Skin of body (tissue), 2 donors: ENCODE measurements around the gene PCDH18. TPM values are rescaled to one million over a fixed set of nuclear protein-coding genes. Genes with fewer than 3 reads are reported as not detected.
A peak's percentile ranks its signal among the peaks of the same experiment; 100 is the strongest.
"Not testable (repeated sequence)": the region's sequence is repeated elsewhere in the genome, so short reads cannot be mapped to it uniquely, and the experiment has no call there.

Experiments used
- DNase-seq: peaks from one replicate; lab custom pipeline; 2025; lab: John Stamatoyannopoulos, UW
- total RNA-seq: library from RNA; depleted of rRNA; stranded (reverse); fragments of >200 nt; gene quantifications from one replicate; pipeline ENCODE4 v1.2.3, GENCODE V29; 2014

Gene PCDH18
- total RNA-seq, 1 donor from 2014 or later: 118 TPM

DNA sequence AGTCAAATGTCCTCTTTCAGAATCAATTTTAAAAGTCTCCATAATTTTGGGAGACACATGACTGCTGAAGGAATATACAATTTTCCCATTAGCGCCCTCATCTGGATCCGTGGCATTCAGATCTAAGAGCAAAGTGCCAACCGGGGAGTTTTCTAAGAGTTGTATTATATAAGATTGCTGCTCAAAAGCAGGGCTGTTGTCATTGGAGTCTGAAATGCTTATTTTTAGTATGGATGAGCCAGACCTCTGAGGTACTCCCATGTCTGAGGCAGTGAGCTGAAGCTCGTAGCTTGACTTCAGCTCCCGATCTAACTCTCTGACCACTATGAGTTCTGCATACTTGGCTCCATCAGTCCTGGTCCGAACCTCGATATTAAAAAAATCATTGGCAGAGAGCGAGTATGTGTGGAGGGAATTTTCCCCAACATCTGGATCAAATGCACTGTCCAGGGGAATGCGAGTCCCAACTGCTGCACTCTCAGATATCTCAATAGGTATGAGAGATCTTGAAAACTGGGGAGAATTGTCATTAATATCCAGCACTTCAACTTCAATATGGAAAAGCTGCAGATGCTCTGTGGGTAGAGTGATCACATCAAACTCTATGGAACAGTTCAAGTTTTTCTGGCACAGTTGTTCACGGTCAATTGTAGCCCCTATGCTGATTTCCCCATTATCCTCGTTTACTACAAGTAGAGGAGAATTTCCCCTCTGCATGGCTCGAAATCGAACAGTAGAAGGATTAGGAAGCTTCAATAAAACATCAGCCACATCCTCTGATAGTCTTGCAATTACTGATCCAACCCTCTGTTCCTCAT is 917 bp downstream of the PCDH18 start:
- peak; percentile 67 for DNase-seq

GRCh38 chr4:137530176-137530575 is 2.1 kb downstream of the PCDH18 start:
- DNase-seq: no peak

- no peak for DNase-seq
Measured at GRCh38 chr4:137529432-137529831, 2.9 kb downstream of the PCDH18 start.

DNA sequence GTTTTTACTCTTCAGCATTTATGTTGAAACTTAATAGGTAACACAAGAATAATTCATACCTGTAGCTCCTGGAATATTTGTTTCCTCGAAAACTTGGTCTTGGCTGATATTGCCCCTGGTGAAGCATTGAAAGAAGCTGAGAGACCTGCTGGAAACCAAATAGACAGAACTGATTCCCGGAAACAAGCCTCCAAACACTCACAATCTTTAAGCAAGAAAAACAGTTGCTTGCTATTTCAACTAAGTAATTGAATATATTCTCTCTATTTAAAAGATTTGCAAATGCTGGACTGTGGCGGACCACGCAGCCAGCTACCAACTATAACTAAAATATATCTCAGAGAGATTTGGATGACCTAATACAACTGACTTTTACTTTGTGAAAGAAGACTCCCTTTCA is 3.6 kb downstream of the PCDH18 start:
- peak; percentile 10 for DNase-seq

GRCh38 chr4:137526681-137527080 is 5.6 kb downstream of the PCDH18 start:
- DNase-seq: peak; percentile 41

DNA sequence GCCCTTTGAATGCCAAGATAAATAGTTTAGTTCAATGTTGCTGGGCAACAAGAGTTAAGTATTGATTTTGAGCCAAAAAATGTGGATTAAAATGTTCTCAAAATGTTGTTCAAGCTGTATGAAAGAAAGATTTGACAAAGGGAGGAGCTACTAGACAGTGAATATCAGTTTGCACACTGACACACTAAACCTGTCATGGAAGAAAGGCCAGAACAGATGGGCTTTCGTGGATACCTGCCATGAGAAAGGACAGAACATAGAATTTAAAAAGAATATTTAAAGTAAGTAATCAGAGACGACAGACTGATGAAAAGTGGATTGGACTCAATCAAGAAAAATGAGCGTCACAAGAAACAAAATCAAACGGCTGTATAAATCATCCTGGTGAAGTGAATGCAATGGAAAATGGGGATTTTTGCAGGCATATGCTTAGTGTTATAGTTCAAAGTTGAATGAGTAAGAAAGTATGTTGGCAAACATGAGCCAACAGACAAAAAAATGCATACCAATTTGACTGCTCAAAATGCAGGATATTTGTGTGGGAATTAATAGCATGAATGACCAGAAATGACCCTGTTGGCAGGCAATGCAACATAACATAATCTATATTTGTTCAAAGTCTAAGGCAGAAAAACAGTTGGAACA is 7.4 kb downstream of the PCDH18 start:
- DNase-seq: peak; percentile 88

DNA sequence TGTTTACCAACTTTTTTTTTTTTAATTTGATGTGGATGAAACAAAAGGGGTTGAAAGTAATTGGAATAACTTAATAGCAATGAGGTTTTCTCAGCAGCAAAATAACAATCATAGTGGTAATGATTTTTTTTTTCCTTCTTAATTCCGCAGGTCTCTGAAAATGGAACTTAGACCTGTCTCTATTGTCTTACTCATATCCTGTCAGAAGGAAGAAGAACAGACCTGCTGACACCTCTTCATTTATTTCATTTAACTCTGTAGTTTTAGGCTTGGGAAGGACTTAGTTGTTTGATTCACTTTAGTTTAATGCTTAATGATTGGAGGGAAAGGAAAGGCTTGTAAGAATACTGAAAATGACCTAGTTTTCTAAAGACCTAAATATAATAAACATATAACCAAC is 9.0 kb downstream of the PCDH18 start:
- DNase-seq: no peak

GRCh38 chr4:137521053-137521452 is 11.2 kb downstream of the PCDH18 start:
- no peak for DNase-seq

DNA sequence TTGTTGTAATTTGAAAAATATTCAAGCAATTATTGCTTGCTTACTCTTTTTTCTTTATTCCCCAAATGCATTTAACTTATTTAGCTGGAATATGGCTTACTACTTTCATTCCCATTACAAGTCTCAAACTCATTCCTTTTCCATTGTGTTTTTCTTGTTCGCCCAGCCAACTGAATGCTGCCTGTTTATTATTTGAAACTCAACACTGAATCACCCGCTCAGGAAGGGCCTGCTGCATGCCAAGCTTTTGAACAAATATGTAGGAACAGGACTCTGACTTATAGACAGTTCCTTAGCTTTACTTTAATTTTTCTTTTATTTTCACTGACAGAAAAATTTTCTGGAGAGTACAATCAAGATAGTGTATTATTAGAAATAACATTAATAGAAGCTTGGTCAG is 12.9 kb downstream of the PCDH18 start:
- no peak for DNase-seq

GRCh38 chr4:137517323-137517722 is 15.0 kb downstream of the PCDH18 start:
- DNase-seq: not testable (repeated sequence)

DNA sequence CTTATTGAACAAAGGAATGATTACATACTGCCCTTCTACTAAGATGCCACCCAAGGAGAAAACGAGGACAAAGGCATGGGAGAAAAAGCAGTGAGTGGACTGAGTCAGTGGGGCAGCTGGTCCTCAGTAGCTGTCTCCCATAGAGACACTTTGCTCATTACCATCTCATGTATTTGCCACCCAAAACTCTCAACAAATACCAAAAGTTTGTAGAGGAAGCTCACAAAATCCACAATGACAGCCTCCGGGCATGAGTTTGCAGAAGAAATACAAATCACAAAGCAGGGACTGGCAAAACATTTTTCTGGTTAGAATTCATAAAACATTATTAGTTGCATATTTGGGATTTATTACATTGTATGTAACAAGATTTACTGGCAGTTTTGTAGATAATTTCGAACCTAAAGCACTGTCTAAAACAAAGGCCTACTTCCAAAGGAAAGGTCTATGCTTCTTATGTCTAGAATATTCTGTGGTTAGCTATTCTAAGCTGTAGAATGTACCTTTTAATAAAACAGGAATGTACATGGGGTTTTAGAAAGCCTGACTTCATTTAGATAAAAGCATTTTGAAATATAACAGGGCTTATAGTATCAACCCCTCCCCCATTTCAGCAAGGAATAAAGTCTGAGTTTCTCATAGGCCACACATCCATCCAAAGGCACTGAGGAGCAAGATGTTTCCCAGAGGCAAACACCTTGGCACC is 17.7 kb downstream of the PCDH18 start:
- DNase-seq: no peak

- DNase-seq: peak; percentile 81
Measured at GRCh38 chr4:137510557-137511265, 21.6 kb downstream of the PCDH18 start.

- DNase-seq: no peak
Measured at GRCh38 chr4:137509855-137510282, 22.4 kb downstream of the PCDH18 start.

GRCh38 chr4:137502339-137503129 is 29.8 kb downstream of the PCDH18 start:
- no peak for DNase-seq

DNA sequence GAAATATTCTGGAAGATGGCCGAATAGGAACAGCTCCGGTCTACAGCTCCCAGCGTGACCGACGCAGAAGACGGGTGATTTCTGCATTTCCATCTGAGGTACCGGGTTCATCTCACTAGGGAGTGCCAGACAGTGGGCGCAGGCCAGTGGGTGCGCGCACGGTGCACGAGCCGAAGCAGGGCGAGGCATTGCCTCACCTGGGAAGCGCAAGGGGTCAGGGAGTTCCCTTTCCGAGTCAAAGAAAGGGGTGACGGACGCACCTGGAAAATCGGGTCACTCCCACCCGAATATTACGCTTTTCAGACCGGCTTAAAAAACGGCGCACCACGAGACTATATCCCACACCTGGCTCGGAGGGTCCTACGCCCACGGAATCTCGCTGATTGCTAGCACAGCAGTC is 36.0 kb downstream of the PCDH18 start:
- not testable (repeated sequence) for DNase-seq

DNA sequence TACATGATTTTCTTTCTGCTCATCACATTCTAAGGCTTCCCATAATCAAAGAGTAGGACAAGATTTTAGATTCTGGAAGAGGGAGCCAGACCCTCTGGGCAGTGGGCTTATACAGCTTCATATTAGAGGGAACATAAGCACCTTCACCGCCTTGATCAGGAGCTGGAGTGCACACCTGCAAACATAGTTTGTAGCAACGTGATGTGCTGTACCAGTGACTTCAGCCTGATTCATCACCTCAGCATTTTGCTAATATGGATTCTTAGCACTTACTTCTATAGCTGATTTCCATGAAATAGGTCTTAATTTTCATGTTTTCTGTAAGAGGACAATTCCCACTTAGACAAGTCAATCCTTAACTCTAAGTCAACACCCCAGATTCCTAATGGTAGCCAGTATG is 36.7 kb downstream of the PCDH18 start:
- no peak for DNase-seq

DNA sequence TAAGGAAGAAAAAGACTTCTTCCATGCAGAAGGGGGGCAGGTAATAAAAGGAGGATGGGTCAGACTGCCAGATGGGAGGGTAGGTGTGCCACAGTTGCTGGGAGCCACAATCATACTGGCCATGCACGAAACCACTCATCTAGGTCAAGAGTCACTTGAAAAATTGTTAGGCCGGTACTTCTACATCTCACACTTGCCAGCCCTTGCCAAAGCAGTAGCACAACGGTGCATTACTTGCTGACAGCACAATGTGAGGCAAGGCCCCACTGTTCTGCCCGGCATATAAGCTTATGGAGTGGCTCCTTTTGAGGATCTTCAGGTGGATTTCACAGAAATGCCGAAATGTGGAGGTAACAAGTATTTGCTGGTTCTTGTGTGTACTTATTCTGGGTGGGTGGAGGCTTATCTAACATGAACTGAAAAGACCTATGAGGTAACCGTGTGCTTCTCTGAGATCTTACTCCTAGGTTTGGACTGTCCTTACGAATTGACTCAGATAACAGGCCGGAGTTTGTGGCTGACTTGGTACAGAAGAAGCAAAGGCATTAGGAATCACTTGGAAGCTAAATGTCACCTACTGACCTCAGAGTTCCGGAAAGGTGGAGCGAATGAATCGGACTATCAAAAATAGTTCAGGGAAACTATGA is 48.9 kb downstream of the PCDH18 start:
- not testable (repeated sequence) for DNase-seq

- not testable (repeated sequence) for DNase-seq
Measured at GRCh38 chr4:137479657-137480056, 52.6 kb downstream of the PCDH18 start.

- no peak for DNase-seq
Measured at GRCh38 chr4:137476345-137476744, 55.9 kb downstream of the PCDH18 start.

- DNase-seq: peak; percentile 48
Measured at GRCh38 chr4:137474711-137475301, 57.5 kb downstream of the PCDH18 start.
